Upper lobe of left lung (tissue), 4 donors: ENCODE measurements around the gene SNRNP35.

Experiments
- CTCF ChIP-seq, 6 experiments: fragments of 450-650 bp in 4 of 6; fragments of 200-600 bp in 2 of 6; sonication (generic) in 2 of 6; IDR thresholded peaks; one replicate each; pipeline ENCODE4 v1.5.1; 2016 to 2019; ENCODE audit warnings: antibody characterized with exemption in 6 of 6
- POLR2A ChIP-seq, 4 donors: fragments of 450-650 bp; IDR thresholded peaks; one replicate each; pipeline ENCODE4 v1.5.1; 2016 to 2017; ENCODE audit warnings: antibody characterized with exemption in 4 of 4, mild to moderate bottlenecking in 2 of 4

GRCh38 chr12:123450636-123451035 is 7.3 kb upstream of the SNRNP35 start:
- no peak for TF ChIP-seq POLR2A (IDR thresholded peaks at IDR 0.05)
- no peak for TF ChIP-seq CTCF (IDR thresholded peaks at IDR 0.05)
